Measurements from ENCODE around the gene PDZD4.

The PDZD4 gene

GRCh38 chrX:153845195-153845594 lies 14.9 kb upstream of the PDZD4 start:
- Histone ChIP-seq H2AK5ac (ENCODE audit: low read length, severe bottlenecking) (no peak overlapping the region), H2BK12ac (ENCODE audit: low read length in 2 of 2) (no peak overlapping the region)

GRCh38 chrX:153844509-153845082 lies 14.3 kb upstream of the PDZD4 start:
- Histone ChIP-seq H2BK12ac (ENCODE audit: low read length in 2 of 2) (no peak overlapping the region), H3K18ac (ENCODE audit: low read depth in 1 of 2, low read length in 2 of 2) (no peak overlapping the region), H2BK120ac (ENCODE audit: low read depth, low read length) (no peak overlapping the region), H2AFZ (ENCODE audit: low read depth, low read length) (no peak overlapping the region), H3K9ac (ENCODE audit: low read length) (no peak overlapping the region), H4K91ac (ENCODE audit: low read length) (no peak overlapping the region), H3K4ac (ENCODE audit: low read depth in 1 of 2, low read length in 2 of 2) (no peak overlapping the region), H2BK15ac (ENCODE audit: low read depth, poor library complexity, severe bottlenecking) (no peak overlapping the region), H3K23ac (ENCODE audit: low read length in 2 of 2) (no peak overlapping the region), H3K27me3 (ENCODE audit: control insufficient read depth in 1 of 2, insufficient read depth in 1 of 2, low read length in 2 of 2) (peaks cover 9 to 78% of the 10 kb centered on the region in 2 experiments), H3K4me3 (ENCODE audit: insufficient read depth in 1 of 2, low read depth in 1 of 2, low read length in 2 of 2) (no peak overlapping the region), H3K14ac (ENCODE audit: low read length in 2 of 2) (no peak overlapping the region), H3K4me1 (ENCODE audit: control insufficient read depth, insufficient read depth, low read depth, low read length) (no peaks in the 10 kb centered on the region), H3K9me3 (ENCODE audit: control insufficient read depth, low read length) (peaks cover 3% of the 10 kb centered on the region), H3K4me2 (ENCODE audit: low read length, poor library complexity, severe bottlenecking) (no peak overlapping the region), H4K8ac (ENCODE audit: low read length) (no peak overlapping the region), H2AK5ac (ENCODE audit: low read length, severe bottlenecking) (no peak overlapping the region), H3K27ac (ENCODE audit: low read length, poor library complexity, severe bottlenecking) (no peak overlapping the region), H2BK5ac (ENCODE audit: low read depth, low read length, poor library complexity, severe bottlenecking) (no peak overlapping the region), H3K79me1 (replicated peaks; ENCODE audit: low read length, poor library complexity, severe bottlenecking) (no peaks in the 10 kb centered on the region), H3K36me3 (ENCODE audit: control insufficient read depth in 1 of 2, insufficient read depth in 2 of 2, low read depth in 1 of 2, low read length in 2 of 2) (no peaks in the 10 kb centered on the region)
- no peak for DNase-seq
- WGBS: 19% methylated on average over 5 of the region's 6 CpGs

More at GRCh38 chrX:153845195-153845594, 14.9 kb upstream of the PDZD4 start:
- Histone ChIP-seq H2BK15ac (ENCODE audit: low read depth, poor library complexity, severe bottlenecking) (no peak overlapping the region), H3K79me1 (replicated peaks; ENCODE audit: low read length, poor library complexity, severe bottlenecking) (no peaks in the 10 kb centered on the region), H2BK120ac (ENCODE audit: low read depth, low read length) (no peak overlapping the region), H3K36me3 (ENCODE audit: control insufficient read depth in 1 of 2, insufficient read depth in 2 of 2, low read depth in 1 of 2, low read length in 2 of 2) (no peaks in the 10 kb centered on the region), H2BK5ac (ENCODE audit: low read depth, low read length, poor library complexity, severe bottlenecking) (no peak overlapping the region), H3K4me1 (ENCODE audit: control insufficient read depth, insufficient read depth, low read depth, low read length) (no peaks in the 10 kb centered on the region), H3K9me3 (ENCODE audit: control insufficient read depth, low read length) (peaks cover 3% of the 10 kb centered on the region), H3K23ac (ENCODE audit: low read length in 2 of 2) (no peak overlapping the region), H2AFZ (ENCODE audit: low read depth, low read length) (no peak overlapping the region), H3K14ac (ENCODE audit: low read length in 2 of 2) (no peak overlapping the region), H3K27ac (ENCODE audit: low read length, poor library complexity, severe bottlenecking) (no peak overlapping the region), H3K4me2 (ENCODE audit: low read length, poor library complexity, severe bottlenecking) (no peak overlapping the region), H3K9ac (ENCODE audit: low read length) (no peak overlapping the region), H3K18ac (ENCODE audit: low read depth in 1 of 2, low read length in 2 of 2) (no peak overlapping the region), H3K4me3 (ENCODE audit: insufficient read depth in 1 of 2, low read depth in 1 of 2, low read length in 2 of 2) (no peak overlapping the region), H4K8ac (ENCODE audit: low read length) (no peak overlapping the region), H3K4ac (ENCODE audit: low read depth in 1 of 2, low read length in 2 of 2) (no peak overlapping the region), H3K27me3 (ENCODE audit: control insufficient read depth in 1 of 2, insufficient read depth in 1 of 2, low read length in 2 of 2) (peaks cover 9 to 77% of the 10 kb centered on the region in 2 experiments), H4K91ac (ENCODE audit: low read length) (no peak overlapping the region)
- no peak for DNase-seq
- WGBS: 53% methylated on average over 5 of the region's 6 CpGs

- Histone ChIP-seq H2AFZ (ENCODE audit: low read depth, low read length) (no peak overlapping the region), H3K27ac (ENCODE audit: low read length, poor library complexity, severe bottlenecking) (no peak overlapping the region), H3K23ac (ENCODE audit: low read length in 2 of 2) (no peak overlapping the region), H2BK5ac (ENCODE audit: low read depth, low read length, poor library complexity, severe bottlenecking) (no peak overlapping the region), H3K4ac (ENCODE audit: low read depth in 1 of 2, low read length in 2 of 2) (no peak overlapping the region), H2AK5ac (ENCODE audit: low read length, severe bottlenecking) (no peak overlapping the region), H3K4me1 (ENCODE audit: control insufficient read depth, insufficient read depth, low read depth, low read length) (no peaks in the 10 kb centered on the region), H3K18ac (ENCODE audit: low read depth in 1 of 2, low read length in 2 of 2) (no peak overlapping the region), H4K8ac (ENCODE audit: low read length) (no peak overlapping the region), H4K91ac (ENCODE audit: low read length) (no peak overlapping the region), H2BK15ac (ENCODE audit: low read depth, poor library complexity, severe bottlenecking) (no peak overlapping the region), H3K9me3 (ENCODE audit: control insufficient read depth, low read length) (peaks cover 4% of the 10 kb centered on the region), H2BK120ac (ENCODE audit: low read depth, low read length) (no peak overlapping the region), H3K9ac (ENCODE audit: low read length) (no peak overlapping the region), H3K4me2 (ENCODE audit: low read length, poor library complexity, severe bottlenecking) (no peak overlapping the region), H3K36me3 (ENCODE audit: control insufficient read depth in 1 of 2, insufficient read depth in 2 of 2, low read depth in 1 of 2, low read length in 2 of 2) (no peaks in the 10 kb centered on the region), H3K14ac (ENCODE audit: low read length in 2 of 2) (no peak overlapping the region), H2BK12ac (ENCODE audit: low read length in 2 of 2) (no peak overlapping the region), H3K4me3 (ENCODE audit: insufficient read depth in 1 of 2, low read depth in 1 of 2, low read length in 2 of 2) (no peak overlapping the region), H3K79me1 (replicated peaks; ENCODE audit: low read length, poor library complexity, severe bottlenecking) (no peaks in the 10 kb centered on the region), H3K27me3 (ENCODE audit: control insufficient read depth in 1 of 2, insufficient read depth in 1 of 2, low read length in 2 of 2) (peaks cover 17 to 77% of the 10 kb centered on the region in 2 experiments)
- 85% methylated on average over 2 of the region's 6 CpGs for WGBS
- DNase-seq: no peak
These were observed 6.6 kb upstream of the PDZD4 start for GRCh38 chrX:153836921-153837320.

GRCh38 chrX:153832728-153833127 lies 2.4 kb upstream of the PDZD4 start:
- Histone ChIP-seq H2BK12ac (ENCODE audit: low read length in 2 of 2) (no peak overlapping the region), H4K91ac (ENCODE audit: low read length) (no peak overlapping the region)

More at GRCh38 chrX:153832728-153833127, 2.4 kb upstream of the PDZD4 start:
- no peak overlapping the region for H3K4me2 ChIP-seq (ENCODE audit: low read length, poor library complexity, severe bottlenecking)
- WGBS: 78% methylated on average over 10 of the region's 10 CpGs
- H3K9ac ChIP-seq (ENCODE audit: low read length): no peak overlapping the region
- no peaks in the 10 kb centered on the region for H3K79me1 ChIP-seq (replicated peaks; ENCODE audit: low read length, poor library complexity, severe bottlenecking)
- no peak overlapping the region for H4K8ac ChIP-seq (ENCODE audit: low read length)
- no peaks in the 10 kb centered on the region for H3K36me3 ChIP-seq (ENCODE audit: control insufficient read depth in 1 of 2, insufficient read depth in 2 of 2, low read depth in 1 of 2, low read length in 2 of 2)
- H3K23ac ChIP-seq (ENCODE audit: low read length in 2 of 2): no peak overlapping the region
- H3K27ac ChIP-seq (ENCODE audit: low read length, poor library complexity, severe bottlenecking): no peak overlapping the region
- no peak overlapping the region for H3K4me3 ChIP-seq (ENCODE audit: insufficient read depth in 1 of 2, low read depth in 1 of 2, low read length in 2 of 2)
- DNase-seq: no peak
- no peak overlapping the region for H3K4ac ChIP-seq (ENCODE audit: low read depth in 1 of 2, low read length in 2 of 2)
- no peak overlapping the region for H2BK120ac ChIP-seq (ENCODE audit: low read depth, low read length)
- no peak overlapping the region for H2BK15ac ChIP-seq (ENCODE audit: low read depth, poor library complexity, severe bottlenecking)
- no peak overlapping the region for H3K18ac ChIP-seq (ENCODE audit: low read depth in 1 of 2, low read length in 2 of 2)
- no peak overlapping the region for H2BK5ac ChIP-seq (ENCODE audit: low read depth, low read length, poor library complexity, severe bottlenecking)
- peaks cover 8% of the 10 kb centered on the region for H3K9me3 ChIP-seq (ENCODE audit: control insufficient read depth, low read length)
- peaks cover 18% of the 10 kb centered on the region for H3K4me1 ChIP-seq (ENCODE audit: control insufficient read depth, insufficient read depth, low read depth, low read length)
- no peak overlapping the region for H2AFZ ChIP-seq (ENCODE audit: low read depth, low read length)
- H2AK5ac ChIP-seq (ENCODE audit: low read length, severe bottlenecking): no peak overlapping the region
- no peak overlapping the region for H3K14ac ChIP-seq (ENCODE audit: low read length in 2 of 2)
- H3K27me3 ChIP-seq (ENCODE audit: control insufficient read depth in 1 of 2, insufficient read depth in 1 of 2, low read length in 2 of 2): peaks cover 41 to 67% of the 10 kb centered on the region in 2 experiments
